Esophagus squamous epithelium (tissue), 5 donors: ENCODE measurements around the gene ACTR2. TPM values are rescaled to one million over a fixed set of nuclear protein-coding genes. Genes with fewer than 3 reads are reported as not detected.
"Not testable (repeated sequence)": the region's sequence is repeated elsewhere in the genome, so short reads cannot be mapped to it uniquely, and the experiment has no call there.

ENCODE experiments used
- DNase-seq: peaks from one replicate; lab custom pipeline; 2025; lab: John Stamatoyannopoulos, UW
- H3K27ac ChIP-seq, 4 donors: fragments of 200-600 bp; sonication (generic); one replicate each; pipeline ENCODE4 v1.5.1; 2016 to 2019; ENCODE audit warnings: mild to moderate bottlenecking in 1 of 4
- H3K27me3 ChIP-seq, 4 donors: fragments of 200-600 bp; sonication (generic); 1 replicate in 3 of 4; 2 replicates in 1 of 4; pipeline versions ENCODE4 v1.5.1 to v1.6.0; 2017 to 2021; ENCODE audit warnings: antibody characterized with exemption in 1 of 4
- H3K36me3 ChIP-seq, 3 donors: fragments of 200-600 bp; sonication (generic); one replicate each; pipeline ENCODE4 v1.5.1; 2016 to 2019
- H3K4me1 ChIP-seq, 3 donors: fragments of 200-600 bp; sonication (generic); one replicate each; pipeline ENCODE4 v1.5.1; 2017 to 2019
- H3K4me3 ChIP-seq, 4 donors: fragments of 200-600 bp; sonication (generic); 1 replicate in 3 of 4; 2 replicates in 1 of 4; pipeline ENCODE4 v1.5.1; 2016 to 2019; ENCODE audit warnings: mild to moderate bottlenecking in 2 of 4, moderate library complexity in 1 of 4
- H3K9me3 ChIP-seq, 3 donors: fragments of 200-600 bp; sonication (generic); one replicate each; pipeline ENCODE4 v1.5.1; 2016 to 2019
- CTCF ChIP-seq, 6 experiments: fragments of 450-650 bp in 4 of 6; fragments of 200-600 bp in 2 of 6; sonication (generic) in 2 of 6; IDR thresholded peaks; one replicate each; pipeline ENCODE4 v1.5.1; 2016 to 2019; ENCODE audit warnings: antibody characterized with exemption in 6 of 6, mild to moderate bottlenecking in 4 of 6, moderate library complexity in 4 of 6
- POLR2A ChIP-seq, 4 donors: fragments of 450-650 bp; IDR thresholded peaks; one replicate each; pipeline ENCODE4 v1.6.1; 2017; ENCODE audit warnings: antibody characterized with exemption in 4 of 4, mild to moderate bottlenecking in 4 of 4, moderate library complexity in 3 of 4
- WGBS, 2 donors: methylation state at CpG; one replicate each; pipeline ENCODE4 v1.1.5; 2018; 5-methylcytosine and 5-hydroxymethylcytosine counted together
- intact Hi-C: fragments of 100-400 bp; cut with DNase I; formaldehyde crosslinking; loops from one replicate; pipeline ENCODE4 v1.15.0; 2022
- total RNA-seq, 4 donors: library from RNA; depleted of rRNA; stranded (reverse); fragments of >200 nt; gene quantifications; one replicate each; pipeline ENCODE4 v1.1.0, GENCODE V29; 2016
- donor health status: DM: yes; HTN: yes; CAD: no.

ACTR2 gene
- total RNA-seq, 4 donors from 2014 or later: 70.6 to 124 (median 91.1) TPM

GRCh38 chr2:65313126-65313953, 85.7 kb downstream of the ACTR2 start:
- TF ChIP-seq CTCF (IDR thresholded peaks at IDR 0.05) (no peak), POLR2A (IDR thresholded peaks at IDR 0.05) (no peak)
- Histone ChIP-seq H3K4me3 (no peak overlapping the region), H3K27me3 (no peaks in the 10 kb centered on the region), H3K9me3 (no peaks in the 10 kb centered on the region), H3K36me3 (peaks cover 8 to 47% (median 8%) of the 10 kb centered on the region in 3 donors), H3K27ac (no peak overlapping the region), H3K4me1 (peaks cover 9 to 44% (median 10%) of the 10 kb centered on the region in 3 donors)
- 92% methylated on average over 31 to 43 of the region's 52 CpGs for WGBS, 2 donors
- DNase-seq: no peak
- intact Hi-C loops: no loop called here

- intact Hi-C loops: no loop called here
- Histone ChIP-seq H3K27ac (no peak overlapping the region), H3K36me3 (peaks cover 8 to 47% (median 8%) of the 10 kb centered on the region in 3 donors), H3K27me3 (no peaks in the 10 kb centered on the region), H3K4me3 (no peak overlapping the region), H3K9me3 (no peaks in the 10 kb centered on the region), H3K4me1 (peaks cover 9 to 44% (median 10%) of the 10 kb centered on the region in 3 donors)
- TF ChIP-seq CTCF (IDR thresholded peaks at IDR 0.05) (no peak), POLR2A (IDR thresholded peaks at IDR 0.05) (no peak)
- WGBS, 2 donors: 93 to 95% methylated on average over 8 to 23 of the region's 24 CpGs
- DNase-seq: no peak
Observed at GRCh38 chr2:65313954-65314256, 86.3 kb downstream of the ACTR2 start.

DNA sequence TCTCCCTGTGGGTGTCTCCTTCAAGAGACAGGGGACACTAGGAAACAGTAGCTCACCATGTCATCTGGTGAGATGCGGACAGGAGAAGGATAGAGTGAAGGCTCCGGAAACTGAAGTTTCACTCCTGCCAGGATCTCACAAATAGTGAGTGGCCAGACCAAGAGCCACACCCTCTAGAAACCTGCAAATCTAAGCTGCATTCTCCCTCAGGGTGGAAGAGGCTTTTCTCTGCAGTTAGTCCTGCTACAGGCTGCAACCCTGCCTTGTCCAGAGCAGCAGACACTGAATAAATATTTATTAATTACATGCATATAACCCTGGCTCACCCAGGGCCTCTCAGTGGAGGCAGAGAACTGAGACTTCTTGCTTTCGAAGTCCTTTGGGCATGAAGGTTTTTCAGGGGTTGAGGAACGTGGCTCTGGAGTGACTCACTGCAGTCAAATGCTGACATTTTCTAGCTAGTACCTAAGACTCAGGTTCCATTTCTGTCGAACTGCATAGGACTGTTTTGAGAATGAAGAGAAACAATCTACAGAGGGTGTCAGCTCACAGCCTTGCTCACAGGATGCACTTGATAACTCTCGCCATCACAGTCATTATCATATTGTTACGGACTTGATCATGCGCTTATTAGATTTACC, 87.3 kb downstream of the ACTR2 start:
- TF ChIP-seq POLR2A (IDR thresholded peaks at IDR 0.05) (no peak), CTCF (IDR thresholded peaks at IDR 0.05) (no peak)
- no peak for DNase-seq
- Histone ChIP-seq H3K27me3 (no peaks in the 10 kb centered on the region), H3K4me1 (peaks cover 9 to 39% (median 9%) of the 10 kb centered on the region in 3 donors), H3K27ac (no peak overlapping the region), H3K36me3 (peaks cover 8 to 47% (median 8%) of the 10 kb centered on the region in 3 donors), H3K4me3 (no peak overlapping the region), H3K9me3 (no peaks in the 10 kb centered on the region)
- WGBS, 2 donors: 73 to 88% methylated on average over 6 to 8 of the region's 8 CpGs
- intact Hi-C loops: no loop called here

DNA sequence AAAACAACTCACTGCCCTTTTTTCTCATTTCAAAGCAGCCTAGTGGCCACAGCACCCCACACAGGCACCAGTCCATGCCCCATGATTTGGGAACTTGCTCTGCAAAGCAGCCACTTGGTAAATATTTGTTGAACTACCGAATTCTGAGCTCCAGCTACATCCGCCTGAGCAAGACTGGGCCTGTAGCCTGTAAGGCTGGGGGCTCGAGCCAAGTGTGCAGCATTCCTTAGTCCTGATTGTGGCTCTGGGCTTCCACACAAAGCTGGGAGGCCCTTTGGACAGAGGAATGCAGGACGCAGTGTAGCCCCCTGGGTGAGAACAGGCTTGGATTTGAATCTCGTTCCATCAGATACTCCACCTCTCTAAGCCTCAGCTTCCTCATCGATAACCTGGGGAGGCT, 88.4 kb downstream of the ACTR2 start:
- H3K4me3 ChIP-seq: no peak overlapping the region
- H3K9me3 ChIP-seq: no peaks in the 10 kb centered on the region
- no peak for DNase-seq
- 31 to 63% methylated on average over 4 to 5 of the region's 6 CpGs for WGBS, 2 donors
- H3K36me3 ChIP-seq: peaks cover 8 to 47% (median 8%) of the 10 kb centered on the region in 3 donors
- intact Hi-C loops: no loop called here
- H3K27me3 ChIP-seq: no peaks in the 10 kb centered on the region
- peaks cover 7 to 42% (median 12%) of the 10 kb centered on the region in 3 donors for H3K4me1 ChIP-seq
- TF ChIP-seq CTCF (IDR thresholded peaks at IDR 0.05) (peak in 1 of 6 experiments; percentile 18), POLR2A (IDR thresholded peaks at IDR 0.05) (no peak)
- peak overlapping the region; percentile 43 to 84 (median 54) for H3K27ac ChIP-seq

DNA sequence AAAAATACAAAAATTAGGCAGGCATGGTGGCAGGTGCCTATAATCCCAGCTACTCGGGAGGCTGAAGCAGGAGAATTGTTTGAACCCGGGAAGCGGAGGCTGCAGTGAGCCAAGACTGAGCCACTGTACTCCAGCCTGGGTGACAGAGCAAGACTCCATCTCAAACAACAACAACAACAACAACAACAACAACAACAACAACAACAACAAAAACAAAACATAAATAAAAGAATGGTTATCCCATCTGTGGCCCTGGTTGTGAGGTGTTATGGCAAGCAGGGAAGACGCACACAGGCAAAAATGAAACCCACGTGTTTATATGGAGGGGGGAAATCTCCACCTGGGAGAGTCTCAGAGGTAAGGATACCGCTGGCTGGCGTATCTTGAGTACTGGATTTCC, 89.7 kb downstream of the ACTR2 start:
- H3K4me3 ChIP-seq, intact Hi-C loops, H3K27me3 ChIP-seq, DNase-seq, H3K27ac ChIP-seq, H3K9me3 ChIP-seq: not testable (repeated sequence)
- 87 to 97% methylated on average over 7 of the region's 7 CpGs for WGBS, 2 donors
- Histone ChIP-seq H3K4me1 (peaks cover 7 to 42% (median 12%) of the 10 kb centered on the region in 3 donors), H3K36me3 (peaks cover 8 to 34% (median 8%) of the 10 kb centered on the region in 3 donors)
